PFSK-1 (cell line): Measurements from ENCODE around the gene PTPN4.

ENCODE experiments used
- FOXP2 ChIP-seq: optimal IDR thresholded peaks from 2 replicates; pipeline ENCODE3; 2011; ENCODE audit warnings: borderline replicate concordance, control low read depth, inconsistent platforms; ENCODE audit not compliant: insufficient read depth; ENCODE audit errors: extremely low read length, extremely low read depth
- POLR2AphosphoS5 ChIP-seq: IDR thresholded peaks from 2 replicates; pipeline ENCODE4 v1.6.1; 2012; ENCODE audit warnings: low read depth, mild to moderate bottlenecking, control low read depth, low read length, moderate library complexity
- SIN3A ChIP-seq: IDR thresholded peaks from 2 replicates; pipeline ENCODE4 v1.6.1; 2012; ENCODE audit warnings: mild to moderate bottlenecking, low read length, moderate library complexity, borderline replicate concordance; ENCODE audit not compliant: insufficient read depth
- TAF1 ChIP-seq: IDR thresholded peaks from 2 replicates; pipeline ENCODE4 v1.6.1; 2012; ENCODE audit warnings: low read length, control low read depth, borderline replicate concordance; ENCODE audit not compliant: insufficient read depth
- TF ChIP-seq, protein P1 (sequence below), 2 experiments: IDR thresholded peaks; 2 replicates each; pipeline versions ENCODE4 v1.6.1 to v1.8.0; 2011 to 2012; ENCODE audit warnings: low read depth in 2 of 2, low read length in 2 of 2, control low read depth in 1 of 2, inconsistent platforms in 1 of 2, mild to moderate bottlenecking in 1 of 2, moderate library complexity in 1 of 2; ENCODE audit not compliant: insufficient read depth in 1 of 2

PTPN4 gene

DNA sequence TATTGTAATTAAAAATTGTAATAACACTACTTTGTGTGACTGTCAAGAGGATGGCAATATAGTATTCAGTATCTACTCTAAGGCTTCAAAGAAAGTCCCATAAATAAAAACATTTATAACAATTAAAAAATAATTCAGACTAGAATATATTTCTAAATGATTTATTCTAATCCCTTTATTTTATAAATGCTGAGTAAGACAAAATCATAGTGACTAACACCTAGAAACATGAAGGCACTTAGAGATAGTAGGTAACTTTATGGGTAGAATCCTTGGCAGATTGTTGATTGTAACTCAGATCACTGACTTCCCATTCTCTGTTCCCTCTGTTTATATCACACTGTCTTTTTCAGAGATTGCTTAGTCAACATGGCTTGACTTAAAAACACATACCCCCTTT is 174.6 kb downstream of the PTPN4 start:
- no peak for TF ChIP-seq SIN3A
- TF ChIP-seq FOXP2: no peak
- TF ChIP-seq TAF1: no peak
- TF ChIP-seq, protein P1, sequence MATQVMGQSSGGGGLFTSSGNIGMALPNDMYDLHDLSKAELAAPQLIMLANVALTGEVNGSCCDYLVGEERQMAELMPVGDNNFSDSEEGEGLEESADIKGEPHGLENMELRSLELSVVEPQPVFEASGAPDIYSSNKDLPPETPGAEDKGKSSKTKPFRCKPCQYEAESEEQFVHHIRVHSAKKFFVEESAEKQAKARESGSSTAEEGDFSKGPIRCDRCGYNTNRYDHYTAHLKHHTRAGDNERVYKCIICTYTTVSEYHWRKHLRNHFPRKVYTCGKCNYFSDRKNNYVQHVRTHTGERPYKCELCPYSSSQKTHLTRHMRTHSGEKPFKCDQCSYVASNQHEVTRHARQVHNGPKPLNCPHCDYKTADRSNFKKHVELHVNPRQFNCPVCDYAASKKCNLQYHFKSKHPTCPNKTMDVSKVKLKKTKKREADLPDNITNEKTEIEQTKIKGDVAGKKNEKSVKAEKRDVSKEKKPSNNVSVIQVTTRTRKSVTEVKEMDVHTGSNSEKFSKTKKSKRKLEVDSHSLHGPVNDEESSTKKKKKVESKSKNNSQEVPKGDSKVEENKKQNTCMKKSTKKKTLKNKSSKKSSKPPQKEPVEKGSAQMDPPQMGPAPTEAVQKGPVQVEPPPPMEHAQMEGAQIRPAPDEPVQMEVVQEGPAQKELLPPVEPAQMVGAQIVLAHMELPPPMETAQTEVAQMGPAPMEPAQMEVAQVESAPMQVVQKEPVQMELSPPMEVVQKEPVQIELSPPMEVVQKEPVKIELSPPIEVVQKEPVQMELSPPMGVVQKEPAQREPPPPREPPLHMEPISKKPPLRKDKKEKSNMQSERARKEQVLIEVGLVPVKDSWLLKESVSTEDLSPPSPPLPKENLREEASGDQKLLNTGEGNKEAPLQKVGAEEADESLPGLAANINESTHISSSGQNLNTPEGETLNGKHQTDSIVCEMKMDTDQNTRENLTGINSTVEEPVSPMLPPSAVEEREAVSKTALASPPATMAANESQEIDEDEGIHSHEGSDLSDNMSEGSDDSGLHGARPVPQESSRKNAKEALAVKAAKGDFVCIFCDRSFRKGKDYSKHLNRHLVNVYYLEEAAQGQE (IDR thresholded peaks at IDR 0.05; ENCODE audit: insufficient read depth in 1 of 2, low read depth in 2 of 2, low read length in 2 of 2): no peak
- TF ChIP-seq POLR2AphosphoS5: no peak

DNA sequence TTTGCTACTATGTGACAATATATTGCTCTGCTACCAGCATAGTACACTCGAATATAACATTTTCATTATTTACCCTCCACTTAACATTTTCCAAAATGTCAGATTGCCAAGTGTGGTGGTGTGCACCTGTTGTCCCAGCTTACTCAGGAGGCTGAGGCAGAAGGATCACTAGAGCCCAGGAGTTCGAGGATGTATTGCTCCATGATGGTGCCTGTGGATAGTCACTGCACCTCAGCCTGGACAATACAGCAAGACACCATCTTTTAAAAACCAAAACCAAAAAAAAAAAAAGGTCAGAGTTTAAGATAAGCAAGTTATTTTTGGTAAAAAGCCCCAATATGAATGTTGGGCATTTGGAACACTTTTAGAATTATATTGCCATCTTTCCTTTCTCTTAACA is 178.0 kb downstream of the PTPN4 start:
- TF ChIP-seq, protein P1 (IDR thresholded peaks at IDR 0.05; ENCODE audit: insufficient read depth in 1 of 2, low read depth in 2 of 2, low read length in 2 of 2): no peak
- TF ChIP-seq TAF1 (no peak), SIN3A (no peak), POLR2AphosphoS5 (no peak), FOXP2 (no peak)

DNA sequence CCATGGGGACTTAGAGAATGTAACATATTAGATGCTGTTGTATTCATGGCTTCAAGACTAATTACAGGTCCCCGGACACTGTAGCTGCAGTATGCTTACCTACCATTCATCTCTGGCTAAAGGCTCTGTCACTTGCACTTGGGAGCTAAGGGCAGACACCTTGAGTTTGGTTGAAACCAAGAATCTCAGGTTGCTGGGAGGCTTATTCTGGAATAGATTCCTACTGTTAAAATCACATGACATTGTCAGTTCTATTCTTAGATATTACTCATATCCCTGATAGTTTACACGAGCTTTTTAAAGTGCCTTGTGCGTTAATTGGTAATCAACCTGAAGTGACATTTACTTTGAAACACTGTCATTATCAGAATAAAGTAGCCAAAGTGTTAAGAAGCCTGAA is 180.2 kb downstream of the PTPN4 start:
- TF ChIP-seq POLR2AphosphoS5: no peak
- TF ChIP-seq, protein P1 (IDR thresholded peaks at IDR 0.05; ENCODE audit: insufficient read depth in 1 of 2, low read depth in 2 of 2, low read length in 2 of 2): no peak
- TF ChIP-seq FOXP2: no peak
- TF ChIP-seq TAF1: no peak
- TF ChIP-seq SIN3A: no peak

DNA sequence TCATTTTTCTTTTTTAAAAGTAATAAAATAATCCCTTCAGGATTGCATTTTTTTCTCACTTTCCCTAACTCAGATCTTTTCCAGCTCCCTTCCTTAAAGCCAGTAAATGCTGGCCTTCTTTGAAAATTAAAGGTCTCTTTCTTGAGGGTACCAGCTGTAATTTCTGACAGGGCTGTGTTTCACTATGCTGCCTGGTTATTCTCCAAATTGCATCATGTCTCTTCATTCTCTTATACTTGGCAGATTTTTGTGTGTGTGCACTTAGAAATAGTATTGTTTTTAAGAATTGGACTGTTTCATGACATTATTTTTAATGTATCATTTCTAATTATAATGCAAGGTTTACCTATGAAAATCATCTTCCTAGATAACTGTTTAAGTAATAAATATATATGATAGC is 181.1 kb downstream of the PTPN4 start:
- TF ChIP-seq POLR2AphosphoS5 (no peak), FOXP2 (no peak), SIN3A (no peak), TAF1 (no peak)
- TF ChIP-seq, protein P1 (IDR thresholded peaks at IDR 0.05; ENCODE audit: insufficient read depth in 1 of 2, low read depth in 2 of 2, low read length in 2 of 2): no peak

DNA sequence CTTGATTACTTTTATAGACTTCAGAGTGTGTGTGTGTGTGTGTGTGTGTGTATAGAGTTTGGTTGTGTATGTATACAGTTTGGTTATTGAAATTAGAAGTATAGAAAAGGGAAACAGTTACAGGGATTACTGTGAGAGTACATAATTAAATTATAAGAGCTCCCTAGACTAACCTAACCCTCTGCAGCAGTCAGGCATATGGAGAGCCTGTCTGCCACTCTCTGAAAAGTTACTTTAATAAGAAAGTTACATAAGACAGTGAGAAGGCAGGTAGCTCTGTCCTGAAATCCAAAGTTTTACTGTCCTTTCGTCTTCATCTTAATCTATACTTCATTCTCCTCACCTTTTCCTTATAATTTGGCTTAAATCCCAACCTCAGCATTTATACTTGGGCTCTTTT is 181.7 kb downstream of the PTPN4 start:
- TF ChIP-seq, protein P1 (IDR thresholded peaks at IDR 0.05; ENCODE audit: insufficient read depth in 1 of 2, low read depth in 2 of 2, low read length in 2 of 2): no peak
- no peak for TF ChIP-seq SIN3A
- no peak for TF ChIP-seq FOXP2
- no peak for TF ChIP-seq POLR2AphosphoS5
- TF ChIP-seq TAF1: no peak
